GM12874 (cell line): ENCODE data around the gene ESRRB.

Source experiments
- TF ChIP-seq, protein P1 (sequence below): IDR thresholded peaks from 2 replicates; pipeline ENCODE4 v1.5.1; 2011; ENCODE audit warnings: low read depth, mild to moderate bottlenecking, control low read depth, low read length, moderate library complexity; ENCODE audit not compliant: insufficient read depth

The ESRRB gene

GRCh38 chr14:76490111-76490510 is 114.2 kb downstream of the ESRRB start:
- TF ChIP-seq, protein P1, sequence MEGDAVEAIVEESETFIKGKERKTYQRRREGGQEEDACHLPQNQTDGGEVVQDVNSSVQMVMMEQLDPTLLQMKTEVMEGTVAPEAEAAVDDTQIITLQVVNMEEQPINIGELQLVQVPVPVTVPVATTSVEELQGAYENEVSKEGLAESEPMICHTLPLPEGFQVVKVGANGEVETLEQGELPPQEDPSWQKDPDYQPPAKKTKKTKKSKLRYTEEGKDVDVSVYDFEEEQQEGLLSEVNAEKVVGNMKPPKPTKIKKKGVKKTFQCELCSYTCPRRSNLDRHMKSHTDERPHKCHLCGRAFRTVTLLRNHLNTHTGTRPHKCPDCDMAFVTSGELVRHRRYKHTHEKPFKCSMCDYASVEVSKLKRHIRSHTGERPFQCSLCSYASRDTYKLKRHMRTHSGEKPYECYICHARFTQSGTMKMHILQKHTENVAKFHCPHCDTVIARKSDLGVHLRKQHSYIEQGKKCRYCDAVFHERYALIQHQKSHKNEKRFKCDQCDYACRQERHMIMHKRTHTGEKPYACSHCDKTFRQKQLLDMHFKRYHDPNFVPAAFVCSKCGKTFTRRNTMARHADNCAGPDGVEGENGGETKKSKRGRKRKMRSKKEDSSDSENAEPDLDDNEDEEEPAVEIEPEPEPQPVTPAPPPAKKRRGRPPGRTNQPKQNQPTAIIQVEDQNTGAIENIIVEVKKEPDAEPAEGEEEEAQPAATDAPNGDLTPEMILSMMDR, result no peak

DNA sequence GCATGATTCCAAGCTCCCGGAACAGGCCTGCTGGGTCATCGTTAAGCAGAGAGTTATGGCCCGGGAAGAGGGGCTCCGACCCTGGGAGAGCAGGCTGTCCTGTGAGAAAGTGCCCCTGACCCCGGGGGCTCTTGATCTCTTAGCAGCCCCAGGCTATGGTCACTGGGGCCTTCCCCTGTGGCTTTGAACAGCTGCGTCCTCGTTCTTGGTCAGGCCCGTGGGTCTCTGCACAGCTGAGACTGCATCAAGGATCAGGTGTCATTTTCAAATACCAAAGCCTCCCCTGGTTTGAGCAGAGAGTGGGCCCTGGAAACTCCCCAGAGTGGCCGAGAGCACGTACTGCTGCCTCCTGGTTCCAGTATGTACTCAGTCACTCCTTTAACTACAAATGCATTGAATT is 114.8 kb downstream of the ESRRB start:
- TF ChIP-seq, protein P1, result no peak

DNA sequence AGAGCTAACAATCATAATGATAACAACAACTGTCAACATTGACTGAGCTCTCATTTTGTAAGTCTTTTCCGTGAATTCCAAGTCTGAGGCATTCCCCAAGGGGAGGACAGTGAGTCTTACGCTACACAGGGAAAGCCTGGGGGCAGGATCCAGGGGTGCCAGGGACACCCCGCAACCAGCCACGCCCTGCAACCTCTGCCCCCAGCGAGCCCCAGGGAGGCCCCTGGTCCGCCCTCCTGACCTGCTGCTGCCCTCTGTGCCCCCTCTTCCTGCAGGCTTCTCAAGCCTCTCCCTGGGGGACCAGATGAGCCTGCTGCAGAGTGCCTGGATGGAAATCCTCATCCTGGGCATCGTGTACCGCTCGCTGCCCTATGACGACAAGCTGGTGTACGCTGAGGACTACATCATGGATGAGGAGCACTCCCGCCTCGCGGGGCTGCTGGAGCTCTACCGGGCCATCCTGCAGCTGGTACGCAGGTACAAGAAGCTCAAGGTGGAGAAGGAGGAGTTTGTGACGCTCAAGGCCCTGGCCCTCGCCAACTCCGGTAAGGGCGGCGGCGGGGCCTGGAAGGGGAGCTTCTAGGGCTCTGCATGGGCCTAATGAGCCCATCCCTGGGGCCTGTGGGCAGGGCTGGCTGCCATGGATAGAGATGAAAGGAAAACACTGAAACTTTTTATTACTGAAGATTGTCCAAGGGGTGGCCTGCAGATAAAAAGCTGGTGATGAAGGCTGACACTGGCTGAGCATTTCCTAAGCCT is 115.4 kb downstream of the ESRRB start:
- TF ChIP-seq, protein P1, result no peak

DNA sequence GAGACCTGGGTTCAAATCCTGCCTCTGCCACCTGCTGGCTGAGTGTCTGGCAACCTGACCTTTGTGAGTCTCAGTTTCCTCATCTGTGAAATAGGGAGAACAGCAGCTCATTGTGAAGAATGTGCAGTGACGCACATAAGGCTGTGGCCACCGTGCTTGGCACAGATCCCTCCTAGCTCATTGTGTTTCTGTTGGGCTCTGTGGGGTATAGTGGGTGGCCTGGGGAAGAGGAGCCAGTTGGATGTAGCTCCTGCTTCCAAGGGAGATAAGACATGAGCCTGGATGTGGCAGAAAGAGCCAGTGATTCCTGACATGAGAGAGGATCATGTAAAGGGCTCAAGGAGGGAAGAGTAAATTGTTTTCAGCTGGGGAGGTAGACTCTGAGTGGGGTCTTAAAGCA is 120.0 kb downstream of the ESRRB start:
- TF ChIP-seq, protein P1, result no peak

DNA sequence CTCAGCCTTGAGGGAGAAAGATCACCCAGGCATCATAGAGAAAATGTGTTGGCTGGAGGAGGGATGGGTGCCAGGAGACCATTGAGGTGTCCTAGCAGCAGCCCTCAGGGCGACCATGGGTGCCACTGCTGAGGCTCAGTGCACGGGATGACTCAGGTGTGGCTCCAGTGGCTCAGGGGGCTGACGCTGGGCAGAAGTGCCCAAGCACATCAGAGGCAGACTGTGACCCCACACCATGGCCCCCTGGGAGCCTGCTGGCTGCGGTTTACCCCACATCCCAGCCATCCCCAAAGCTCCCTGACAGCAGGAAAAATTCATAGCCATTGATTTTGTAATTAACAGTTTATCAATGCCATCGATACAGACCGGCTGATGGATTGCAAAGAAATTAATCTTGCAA is 120.7 kb downstream of the ESRRB start:
- TF ChIP-seq, protein P1, result no peak

DNA sequence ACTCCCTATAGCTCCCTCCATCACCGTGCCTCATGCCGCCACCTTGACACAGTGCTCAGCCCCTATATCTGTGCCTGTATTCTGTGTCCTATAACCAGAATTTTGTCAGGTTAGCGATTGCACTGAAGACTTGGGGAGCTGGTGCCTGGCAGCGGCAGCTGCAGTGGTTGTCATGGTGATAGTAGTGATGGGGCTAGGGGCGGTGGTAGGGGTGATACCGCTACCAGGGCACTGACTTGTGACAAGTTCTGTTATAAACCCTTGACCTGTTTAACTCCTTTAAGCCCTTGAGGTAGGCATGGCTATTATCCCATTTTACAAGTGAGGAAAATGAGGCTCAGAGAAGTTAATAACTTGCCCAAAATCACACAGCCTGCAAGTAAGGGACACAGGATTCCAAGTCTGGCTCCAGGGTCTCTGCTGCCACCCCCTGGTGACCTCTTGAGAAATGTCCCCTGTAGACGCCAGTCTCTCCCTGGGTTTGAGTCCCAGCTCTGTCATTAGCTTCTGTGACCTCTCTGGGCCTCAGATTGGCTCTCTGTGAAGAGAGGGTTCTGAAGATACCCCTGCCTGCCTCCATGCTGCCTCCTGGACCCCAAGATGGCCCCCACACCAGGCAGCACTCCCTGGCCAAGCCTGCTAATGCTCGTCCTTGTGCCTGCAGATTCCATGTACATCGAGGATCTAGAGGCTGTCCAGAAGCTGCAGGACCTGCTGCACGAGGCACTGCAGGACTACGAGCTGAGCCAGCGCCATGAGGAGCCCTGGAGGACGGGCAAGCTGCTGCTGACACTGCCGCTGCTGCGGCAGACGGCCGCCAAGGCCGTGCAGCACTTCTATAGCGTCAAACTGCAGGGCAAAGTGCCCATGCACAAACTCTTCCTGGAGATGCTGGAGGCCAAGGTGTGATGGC is 121.9 kb downstream of the ESRRB start:
- TF ChIP-seq, protein P1, result no peak

- TF ChIP-seq, protein P1, result no peak
Observed at GRCh38 chr14:76498463-76498935, 122.6 kb downstream of the ESRRB start.
